Keratinocyte (primary cell): Measurements from ENCODE around the gene MESP2. TPM values are rescaled to one million over a fixed set of nuclear protein-coding genes. Genes with fewer than 3 reads are reported as not detected.

Source experiments
- DNase-seq: peaks from one replicate; pipeline ENCODE4 v3.0.0-alpha.2; 2011; ENCODE audit warnings: low read depth, missing footprints, low spot score
- FAIRE-seq: peaks from 2 replicates; lab custom pipeline; 2011; peaks lifted over from hg19 to GRCh38; lab: Jason Lieb, UNC
- H2AFZ ChIP-seq: 2 replicates; pipeline ENCODE4 v1.6.0; 2012; ENCODE audit warnings: low read length, control low read depth, inconsistent platforms; ENCODE audit not compliant: control insufficient read depth
- H3K27ac ChIP-seq: 2 replicates; pipeline ENCODE4 v1.5.1; 2011; ENCODE audit warnings: low read length; ENCODE audit not compliant: control insufficient read depth, insufficient read depth
- H3K27me3 ChIP-seq: 3 replicates; pipeline ENCODE4 v1.6.0; 2011; ENCODE audit warnings: low read length; ENCODE audit not compliant: control insufficient read depth, insufficient read depth; ENCODE audit errors: extremely low read depth
- H3K36me3 ChIP-seq, 2 experiments: 2 replicates in 1 of 2; 3 replicates in 1 of 2; pipeline ENCODE4 v1.5.1; 2011; ENCODE audit warnings: low read length in 2 of 2, mild to moderate bottlenecking in 1 of 2; ENCODE audit not compliant: control insufficient read depth in 2 of 2, insufficient read depth in 2 of 2; ENCODE audit errors: extremely low read depth in 1 of 2
- H3K4me1 ChIP-seq: 3 replicates; pipeline ENCODE4 v1.5.1; 2011; ENCODE audit warnings: low read length; ENCODE audit not compliant: control insufficient read depth, insufficient read depth; ENCODE audit errors: extremely low read depth
- H3K4me2 ChIP-seq: 3 replicates; pipeline ENCODE4 v1.6.0; 2011; ENCODE audit warnings: low read depth, low read length; ENCODE audit not compliant: control insufficient read depth, insufficient read depth; ENCODE audit errors: extremely low read depth
- H3K4me3 ChIP-seq, 3 experiments: fragments of 200-600 bp in 1 of 3; sonication (generic) in 1 of 3; 2 replicates in 2 of 3; 3 replicates in 1 of 3; pipeline ENCODE4 v1.5.1; 2011 to 2016; ENCODE audit warnings: low read length in 3 of 3, mild to moderate bottlenecking in 3 of 3, control low read depth in 2 of 3, inconsistent platforms in 1 of 3, low read depth in 1 of 3, mixed read lengths in 1 of 3, mixed run types in 1 of 3, moderate library complexity in 1 of 3; ENCODE audit not compliant: control insufficient read depth in 2 of 3, insufficient read depth in 2 of 3; ENCODE audit errors: extremely low read depth in 1 of 3
- H3K79me2 ChIP-seq: 2 replicates; pipeline ENCODE4 v1.6.0; 2012; ENCODE audit warnings: low read length; ENCODE audit not compliant: control insufficient read depth, insufficient read depth
- H3K9ac ChIP-seq: 3 replicates; pipeline ENCODE4 v1.6.0; 2011; ENCODE audit warnings: low read length; ENCODE audit not compliant: control insufficient read depth, insufficient read depth; ENCODE audit errors: extremely low read depth
- H3K9me1 ChIP-seq: 3 replicates; pipeline ENCODE4 v1.6.0; 2011; ENCODE audit warnings: low read length; ENCODE audit not compliant: control insufficient read depth, insufficient read depth; ENCODE audit errors: extremely low read depth
- H3K9me3 ChIP-seq: 2 replicates; pipeline ENCODE4 v1.5.1; 2012; ENCODE audit warnings: low read depth, low read length; ENCODE audit not compliant: control insufficient read depth
- H4K20me1 ChIP-seq: 3 replicates; pipeline ENCODE4 v1.6.0; 2011; ENCODE audit warnings: low read length; ENCODE audit not compliant: control insufficient read depth, insufficient read depth; ENCODE audit errors: extremely low read depth
- EZH2 ChIP-seq: IDR thresholded peaks from one replicate; pipeline ENCODE4 v1.6.1; 2012; ENCODE audit warnings: inconsistent platforms, mild to moderate bottlenecking, low read length, moderate library complexity
- dilution Hi-C: fragments of 300-500 bp; cut with MboI; formaldehyde crosslinking; loops from one replicate; pipeline ENCODE4 v1.7.0; 2020; ENCODE audit warnings: low sequenced_read_pairs; ENCODE audit not compliant: extremely low pct_ligation_motif_present
- polyA plus RNA-seq, 5 experiments: library from polyadenylated mRNA; depleted of rRNA in 3 of 5; stranded (reverse) in 3 of 5; stranded (forward) in 1 of 5; unstranded in 1 of 5; fragments of >200 nt; gene quantifications; 1 replicate in 1 of 5; 2 replicates in 3 of 5; 3 replicates in 1 of 5; pipeline versions ENCODE4 v1.2.1 to v1.2.3, GENCODE V29; 2011 to 2012; ENCODE audit warnings: missing spikeins in 2 of 5, low read depth in 1 of 5, low replicate concordance in 1 of 5
- TF ChIP-seq, protein P1 (sequence below), 3 experiments: IDR thresholded peaks in 1 of 3; conservative IDR thresholded peaks in 1 of 3; optimal IDR thresholded peaks in 1 of 3; 2 replicates in 2 of 3; 3 replicates in 1 of 3; pipeline versions ENCODE3 to v1.5.1; 2011; ENCODE audit warnings: low read length in 3 of 3, mild to moderate bottlenecking in 3 of 3, moderate library complexity in 2 of 3, control low read depth in 1 of 3, inconsistent platforms in 1 of 3; ENCODE audit not compliant: insufficient read depth in 2 of 3; ENCODE audit errors: extremely low read depth in 1 of 3

MESP2 gene
- polyA plus RNA-seq, 1 donor (not counting 4 experiments of a cell fraction or from before 2014, with no cell fraction given) = 0.39 TPM

- Histone ChIP-seq H3K36me3 (no peaks in the 10 kb centered on the region), H3K79me2 (no peaks in the 10 kb centered on the region), H3K4me3 (no peak overlapping the region), H3K27me3 (peaks cover 5% of the 10 kb centered on the region), H3K27ac (no peak overlapping the region), H3K4me2 (no peak overlapping the region), H4K20me1 (no peaks in the 10 kb centered on the region), H3K4me1 (peaks cover 10% of the 10 kb centered on the region), H3K9ac (no peak overlapping the region), H3K9me3 (no peaks in the 10 kb centered on the region), H2AFZ (no peak overlapping the region), H3K9me1 (no peaks in the 10 kb centered on the region)
- FAIRE-seq = no peak
- DNase-seq = no peak
- no peak for TF ChIP-seq EZH2
- TF ChIP-seq, protein P1, sequence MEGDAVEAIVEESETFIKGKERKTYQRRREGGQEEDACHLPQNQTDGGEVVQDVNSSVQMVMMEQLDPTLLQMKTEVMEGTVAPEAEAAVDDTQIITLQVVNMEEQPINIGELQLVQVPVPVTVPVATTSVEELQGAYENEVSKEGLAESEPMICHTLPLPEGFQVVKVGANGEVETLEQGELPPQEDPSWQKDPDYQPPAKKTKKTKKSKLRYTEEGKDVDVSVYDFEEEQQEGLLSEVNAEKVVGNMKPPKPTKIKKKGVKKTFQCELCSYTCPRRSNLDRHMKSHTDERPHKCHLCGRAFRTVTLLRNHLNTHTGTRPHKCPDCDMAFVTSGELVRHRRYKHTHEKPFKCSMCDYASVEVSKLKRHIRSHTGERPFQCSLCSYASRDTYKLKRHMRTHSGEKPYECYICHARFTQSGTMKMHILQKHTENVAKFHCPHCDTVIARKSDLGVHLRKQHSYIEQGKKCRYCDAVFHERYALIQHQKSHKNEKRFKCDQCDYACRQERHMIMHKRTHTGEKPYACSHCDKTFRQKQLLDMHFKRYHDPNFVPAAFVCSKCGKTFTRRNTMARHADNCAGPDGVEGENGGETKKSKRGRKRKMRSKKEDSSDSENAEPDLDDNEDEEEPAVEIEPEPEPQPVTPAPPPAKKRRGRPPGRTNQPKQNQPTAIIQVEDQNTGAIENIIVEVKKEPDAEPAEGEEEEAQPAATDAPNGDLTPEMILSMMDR (optimal IDR thresholded peaks at IDR 0.05 in 1 of 3, IDR thresholded peaks at IDR 0.05 in 1 of 3, conservative IDR thresholded peaks at IDR 0.05 in 1 of 3; ENCODE audit: extremely low read depth in 1 of 3, insufficient read depth in 2 of 3, low read length in 3 of 3) = no peak
- dilution Hi-C loops = no loop called here
These were observed 39.6 kb downstream of the MESP2 start for GRCh38 chr15:89815769-89816168.

- Histone ChIP-seq H3K79me2 (no peaks in the 10 kb centered on the region), H3K9me3 (no peaks in the 10 kb centered on the region), H3K4me2 (no peak overlapping the region), H2AFZ (no peak overlapping the region), H3K9me1 (no peaks in the 10 kb centered on the region), H3K9ac (no peak overlapping the region), H4K20me1 (no peaks in the 10 kb centered on the region), H3K4me1 (peaks cover 21% of the 10 kb centered on the region), H3K27me3 (peaks cover 5% of the 10 kb centered on the region), H3K27ac (no peak overlapping the region), H3K36me3 (no peaks in the 10 kb centered on the region), H3K4me3 (no peak overlapping the region)
- no peak for DNase-seq
- FAIRE-seq = no peak
- dilution Hi-C loops = no loop called here
- TF ChIP-seq, protein P1 (optimal IDR thresholded peaks at IDR 0.05 in 1 of 3, IDR thresholded peaks at IDR 0.05 in 1 of 3, conservative IDR thresholded peaks at IDR 0.05 in 1 of 3; ENCODE audit: extremely low read depth in 1 of 3, insufficient read depth in 2 of 3, low read length in 3 of 3) = no peak
- TF ChIP-seq EZH2 = no peak
These were observed 41.7 kb downstream of the MESP2 start for GRCh38 chr15:89817701-89818280.
